HG02610 (cell line): ENCODE results near the gene TRIM42.

Experiments used
- ATAC-seq: cut with Tn5 transposase; IDR thresholded peaks from one replicate; pipeline ENCODE4 v1.9.1; 2021; ENCODE audit warnings: mild to moderate bottlenecking, moderate library complexity; ENCODE audit not compliant: unreplicated experiment

The TRIM42 gene

DNA sequence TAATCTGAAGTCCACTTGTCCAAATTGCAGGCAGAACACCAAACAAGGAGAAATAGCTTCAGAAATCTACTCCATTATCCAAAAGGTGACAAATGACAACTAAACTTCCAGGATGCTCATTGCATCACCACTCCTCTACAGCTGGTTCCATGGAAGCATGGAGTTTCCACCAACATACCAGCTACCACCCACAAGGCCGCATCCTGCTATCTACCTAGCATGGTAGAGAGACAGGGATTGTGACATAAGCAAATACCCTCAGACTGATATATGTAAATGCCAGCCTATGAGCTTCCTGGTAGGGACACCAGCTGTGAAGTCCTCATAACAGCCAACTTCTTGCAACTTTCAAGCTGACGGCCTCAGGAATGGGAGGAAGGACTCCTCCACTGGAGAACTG, at the start of gene TRIM42:
TSS of gene TRIM42 (plus strand) at position 301 of the 400 bp plus-strand sequence. CDS start 166 bp downstream, outside the sequence.
- no peak for ATAC-seq

DNA sequence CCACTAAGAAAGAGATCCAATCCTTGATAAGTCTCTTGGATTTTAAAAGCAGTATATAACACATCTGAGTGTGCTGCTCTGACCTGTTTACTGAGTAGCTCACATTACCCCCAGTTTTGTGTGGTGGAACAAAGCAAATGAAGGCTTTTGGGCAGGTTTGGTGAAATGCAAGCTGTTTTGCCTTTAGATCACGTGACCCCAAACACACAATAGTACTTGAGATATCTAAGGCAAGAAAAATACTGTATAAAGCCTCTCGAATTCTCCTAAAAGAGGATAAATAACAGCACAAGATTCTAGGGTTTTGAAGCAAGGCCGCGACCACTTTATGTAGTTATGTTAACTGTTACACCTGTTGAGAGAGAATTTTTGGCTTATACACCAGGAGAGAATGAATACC, 49.3 kb upstream of the TRIM42 start:
- ATAC-seq: no peak

DNA sequence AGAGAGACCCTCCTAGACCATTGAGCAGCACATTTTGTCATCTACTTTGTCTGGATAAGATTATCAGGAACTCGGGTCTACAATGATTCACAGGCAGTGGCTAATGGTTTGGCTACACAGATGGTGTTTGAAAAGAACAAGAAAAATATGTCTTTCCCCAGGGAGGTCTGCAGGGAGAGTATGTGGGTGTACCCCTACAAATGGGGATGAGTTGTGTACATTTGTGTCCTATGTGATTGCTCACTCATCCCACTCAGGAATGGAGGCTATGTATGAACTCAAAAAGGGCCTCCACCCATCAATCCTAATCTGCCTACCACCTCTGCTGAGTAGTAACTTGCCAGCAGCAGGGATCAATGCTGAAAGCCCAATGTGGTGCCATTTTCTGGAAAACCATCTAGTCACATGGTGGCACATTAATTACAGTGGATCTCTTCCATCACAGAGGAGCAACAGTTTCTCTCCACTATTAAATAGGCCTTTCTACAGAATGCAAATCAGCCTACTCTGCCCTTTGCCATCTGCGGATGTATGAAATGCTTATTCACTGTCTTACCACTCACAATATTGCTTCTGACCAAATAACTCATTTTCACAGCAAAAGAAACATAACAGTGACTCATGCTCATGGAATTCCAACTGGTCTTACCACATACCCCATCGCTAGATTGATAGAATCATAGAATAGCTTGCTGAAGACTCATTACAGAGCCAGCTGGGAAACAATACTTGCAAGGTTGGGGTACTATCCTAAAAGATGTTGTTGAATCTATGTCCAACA, 48.3 kb upstream of the TRIM42 start:
- no peak for ATAC-seq

DNA sequence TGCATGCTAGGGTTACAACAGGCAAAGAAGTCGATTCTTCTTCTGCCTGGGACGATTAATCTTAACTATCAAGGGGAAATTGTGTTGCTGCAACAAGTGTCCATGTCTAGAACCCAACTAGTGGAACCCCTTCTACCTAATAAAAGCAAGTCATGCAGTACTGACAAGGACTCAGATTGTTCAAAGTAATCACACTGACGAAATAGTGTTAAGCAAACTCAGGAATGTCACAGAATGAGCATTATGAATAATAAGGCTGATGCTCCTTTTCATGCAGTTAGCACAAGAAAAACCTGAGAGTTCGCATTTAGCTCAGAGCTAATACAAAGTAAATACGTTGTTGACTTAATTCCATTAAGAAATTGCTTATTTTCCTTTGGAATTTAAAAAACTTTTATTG, 47.5 kb upstream of the TRIM42 start:
- ATAC-seq: no peak

DNA sequence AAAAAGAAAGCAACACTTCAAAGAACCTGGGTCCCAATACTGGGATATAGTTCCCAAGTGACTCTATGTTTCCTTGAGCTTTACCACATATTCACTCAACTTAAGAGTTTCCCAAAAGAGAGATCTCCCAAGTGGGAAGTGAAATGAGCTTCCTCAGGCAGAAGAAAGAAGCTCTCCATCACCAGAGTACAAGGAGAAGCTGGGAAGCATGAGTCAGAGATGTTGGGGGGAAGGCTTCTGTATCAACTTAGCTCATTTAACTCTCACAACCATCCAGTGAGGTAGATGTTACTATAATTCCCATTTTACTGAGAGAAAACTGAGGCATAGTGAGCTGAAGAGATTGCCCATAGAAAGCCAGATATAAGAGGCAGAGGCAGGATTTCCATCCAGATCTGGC, 47.0 kb upstream of the TRIM42 start:
- ATAC-seq: no peak

DNA sequence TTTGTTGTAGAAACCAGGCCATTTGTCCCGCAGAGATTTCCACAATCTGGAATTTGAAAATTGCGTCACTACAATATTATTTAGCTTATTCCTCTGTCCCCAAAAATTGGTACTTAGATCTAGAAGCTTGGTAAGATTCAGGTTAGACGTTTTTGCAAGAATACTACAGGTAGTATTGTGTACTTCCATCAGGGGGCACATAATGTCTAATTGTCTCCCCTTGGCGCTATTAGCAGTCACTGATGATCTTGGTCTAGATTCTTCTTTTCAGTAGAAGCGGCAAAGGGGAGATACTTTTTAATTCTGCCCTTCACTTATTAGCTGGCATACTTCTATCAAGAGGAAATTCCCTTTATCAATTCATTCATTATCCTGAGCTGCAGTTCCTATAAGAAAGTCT, 42.6 kb upstream of the TRIM42 start:
- no peak for ATAC-seq

DNA sequence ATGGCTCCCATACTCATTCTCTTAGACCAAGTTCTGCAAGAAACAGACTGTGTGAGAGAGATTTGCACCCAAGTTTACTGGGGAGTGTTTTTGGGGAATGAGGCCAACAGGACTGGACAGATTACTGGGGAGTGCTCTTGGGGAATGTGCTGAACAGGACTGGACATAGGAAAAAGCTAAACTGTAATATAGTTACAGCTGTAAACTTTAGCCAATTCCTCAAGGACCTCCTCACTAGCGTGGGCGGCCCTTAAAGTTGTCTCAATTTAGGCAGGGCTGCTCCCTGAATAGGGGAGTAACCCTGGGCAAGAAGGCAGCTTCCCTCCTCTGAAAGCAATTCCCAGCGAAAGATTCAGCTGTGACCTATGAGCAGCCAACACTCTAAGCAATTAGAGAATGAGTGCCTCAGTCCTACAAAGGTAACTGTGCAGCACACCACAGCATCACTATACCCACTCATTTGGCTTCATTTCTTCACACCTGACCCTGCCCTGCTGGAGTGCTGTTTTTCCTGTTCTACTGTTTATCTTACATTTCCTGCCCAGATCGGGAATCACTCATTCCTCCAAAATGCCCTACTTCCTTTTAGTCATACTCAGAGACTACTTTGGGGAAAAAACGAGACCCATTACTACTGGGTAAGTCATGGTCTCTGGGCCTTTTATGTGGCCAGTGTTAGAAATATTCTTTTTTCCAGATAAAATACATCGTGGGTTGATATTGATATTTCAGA, 41.3 kb upstream of the TRIM42 start:
- ATAC-seq: no peak

DNA sequence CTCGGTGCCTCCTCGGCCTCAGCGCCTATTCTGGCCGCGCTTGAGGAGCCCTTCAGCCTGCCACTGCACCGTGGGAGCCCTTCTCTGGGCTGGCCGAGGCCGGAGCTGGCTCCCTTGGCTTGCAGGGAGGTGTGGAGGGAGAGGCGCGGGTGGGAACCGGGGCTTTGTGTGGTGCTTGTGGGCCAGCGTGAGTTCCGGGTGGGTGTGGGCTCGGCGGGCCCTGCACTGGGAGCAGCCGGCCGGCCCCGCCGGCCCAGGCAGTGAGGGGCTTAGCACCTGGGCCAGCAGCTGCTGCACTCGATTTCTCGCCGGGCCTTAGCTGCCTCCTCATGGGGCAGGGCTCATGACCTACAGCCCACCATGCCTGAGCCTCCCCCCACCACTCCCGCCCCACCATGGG, 26.6 kb upstream of the TRIM42 start:
- no peak for ATAC-seq

DNA sequence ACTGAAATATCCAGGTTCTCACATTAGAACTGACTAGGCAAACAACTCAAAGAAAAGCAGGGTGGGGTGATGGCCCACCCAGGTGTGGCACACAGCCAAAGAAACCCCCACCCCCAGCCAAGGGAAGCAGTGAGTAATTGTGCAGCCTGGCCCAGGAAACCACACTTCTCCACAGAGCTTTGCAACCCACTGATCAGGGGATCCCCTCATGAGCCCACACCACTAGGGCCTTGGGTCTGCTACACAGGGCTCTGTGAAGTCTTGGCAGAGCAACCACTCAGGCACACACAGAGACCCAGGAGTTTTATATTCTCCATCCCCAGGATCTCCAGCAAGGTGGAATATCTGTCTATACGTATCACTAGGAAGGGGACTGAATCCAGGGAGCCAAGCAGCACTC, 22.2 kb upstream of the TRIM42 start:
- ATAC-seq: peak; percentile 87

DNA sequence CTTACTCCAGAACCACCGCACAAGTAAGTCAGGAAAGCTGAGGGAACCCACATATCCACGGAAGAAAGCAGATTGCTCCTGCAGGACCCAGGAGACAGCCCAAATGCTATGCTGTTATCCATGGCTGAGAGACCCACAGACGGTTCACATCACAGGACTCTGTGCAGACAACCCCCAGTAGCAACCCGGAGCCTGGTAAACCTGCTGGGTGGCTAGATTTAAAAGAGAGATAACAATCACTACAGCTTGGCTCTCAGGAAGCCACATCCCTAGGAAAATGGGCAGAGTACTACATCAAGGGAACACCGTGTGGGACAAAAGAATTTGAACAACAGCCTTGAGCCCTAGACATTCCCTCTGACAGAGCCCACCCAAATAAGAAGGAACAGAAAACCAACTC, 13.8 kb upstream of the TRIM42 start:
- no peak for ATAC-seq

DNA sequence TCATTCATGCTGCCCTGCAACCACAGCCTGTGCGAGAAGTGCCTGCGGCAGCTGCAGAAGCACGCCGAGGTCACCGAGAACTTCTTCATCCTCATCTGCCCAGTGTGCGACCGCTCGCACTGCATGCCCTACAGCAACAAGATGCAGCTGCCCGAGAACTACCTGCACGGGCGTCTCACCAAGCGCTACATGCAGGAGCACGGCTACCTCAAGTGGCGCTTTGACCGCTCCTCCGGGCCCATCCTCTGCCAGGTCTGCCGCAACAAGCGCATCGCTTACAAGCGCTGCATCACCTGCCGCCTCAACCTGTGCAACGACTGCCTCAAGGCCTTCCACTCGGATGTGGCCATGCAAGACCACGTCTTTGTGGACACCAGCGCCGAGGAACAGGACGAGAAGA, 4.7 kb downstream of the TRIM42 start:
- no peak for ATAC-seq

DNA sequence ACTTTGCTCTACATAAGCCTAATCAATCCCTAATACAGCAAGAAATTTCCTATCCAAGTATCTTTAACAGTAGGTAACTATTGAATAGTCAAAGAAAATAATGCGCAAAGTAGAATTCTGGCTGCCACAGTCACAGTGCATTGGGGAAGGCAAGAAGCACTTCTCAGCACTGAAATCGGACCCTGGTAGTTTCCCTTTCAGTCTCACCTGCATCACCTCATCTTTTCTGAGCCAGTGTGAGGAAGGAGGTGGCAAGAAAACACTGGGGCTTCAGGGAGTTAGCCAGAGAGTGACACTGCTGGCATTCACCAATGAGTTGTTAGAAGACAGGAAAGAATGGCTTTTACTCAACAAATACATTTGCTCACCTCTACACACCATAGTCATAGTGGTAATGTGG, 8.3 kb downstream of the TRIM42 start:
- no peak for ATAC-seq

DNA sequence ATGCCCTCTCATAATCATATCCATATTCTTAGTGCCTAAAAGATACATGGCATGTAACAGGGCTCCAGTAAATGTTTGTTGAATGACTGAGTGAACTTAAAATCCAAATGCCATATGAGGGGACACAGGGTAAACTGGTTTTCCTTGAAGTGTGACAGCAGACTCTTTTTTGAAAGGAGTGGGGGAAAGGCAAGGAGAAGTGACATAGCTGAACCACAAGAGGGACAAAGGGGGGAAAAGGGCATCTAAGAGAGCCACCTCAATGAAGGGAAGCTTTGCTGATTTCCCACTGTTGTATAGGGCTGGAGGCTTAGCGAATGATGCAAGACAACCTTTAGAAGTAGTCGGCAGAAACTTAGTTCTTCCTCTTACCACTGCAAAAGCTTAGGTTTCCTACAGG, 9.1 kb downstream of the TRIM42 start:
- ATAC-seq: no peak

DNA sequence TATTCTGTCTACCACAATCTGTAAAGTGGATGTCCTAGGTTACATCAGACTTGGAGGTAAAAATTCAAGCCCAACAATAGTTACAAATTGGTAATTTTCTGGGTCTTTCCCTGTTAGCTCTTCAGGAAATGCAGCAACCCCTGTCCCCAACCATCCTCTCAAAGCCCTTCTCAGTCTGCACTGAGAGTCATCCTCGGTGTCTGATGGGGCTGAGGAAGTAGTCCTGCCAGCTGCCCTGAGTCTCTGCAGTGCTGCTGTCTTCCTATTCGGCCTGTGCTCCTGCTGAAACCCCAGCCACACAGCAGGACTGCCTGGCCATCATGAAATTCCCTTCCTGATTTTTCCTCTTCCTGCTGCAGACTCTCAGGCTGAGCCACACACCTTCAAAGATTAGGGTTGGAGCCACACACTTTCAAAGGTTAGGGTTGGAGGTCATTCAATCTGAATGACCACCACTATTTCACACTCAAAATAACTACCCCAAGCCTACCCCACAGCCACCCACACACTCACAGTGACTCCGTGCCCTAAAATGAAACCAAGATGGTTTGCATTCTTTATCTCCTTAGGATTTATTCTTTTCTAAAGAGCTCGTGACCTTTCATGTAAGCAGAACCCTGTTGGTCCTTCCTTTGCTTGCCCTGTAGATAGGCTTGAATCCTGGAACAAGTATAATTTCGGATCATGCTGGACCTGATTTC, 17.6 kb downstream of the TRIM42 start:
- ATAC-seq: peak; percentile 49

DNA sequence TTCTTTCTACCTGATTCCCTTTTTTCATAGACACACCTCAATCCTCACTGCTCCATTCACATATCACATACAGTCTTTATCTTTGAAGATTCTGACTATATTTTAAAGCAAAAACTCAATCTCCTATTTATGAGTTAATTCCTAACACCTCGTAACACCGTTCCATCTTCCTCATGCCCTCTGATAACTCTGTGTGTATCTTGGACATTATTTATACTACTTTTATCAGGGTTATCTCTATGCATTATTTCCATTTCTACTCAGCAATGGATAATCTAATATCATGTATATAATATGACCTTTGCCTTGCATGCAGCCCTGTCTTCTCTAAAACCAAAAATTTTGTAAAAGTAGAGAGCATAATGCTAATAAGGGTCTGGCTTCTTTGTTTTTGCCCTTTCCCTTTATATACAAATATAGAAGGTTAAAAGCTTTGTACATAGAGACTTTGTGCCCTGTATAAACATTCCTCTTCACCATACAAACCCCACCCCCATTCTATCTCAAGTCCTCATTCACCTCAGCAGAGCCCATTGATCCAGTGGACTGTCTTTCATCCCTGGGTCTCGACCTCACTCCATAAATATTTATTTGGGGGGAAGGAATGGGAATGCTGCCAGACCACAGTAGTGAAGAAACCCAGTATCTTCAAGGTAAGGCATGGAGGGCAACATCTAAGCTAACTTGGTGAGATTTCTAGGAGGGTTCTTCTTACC, 21.8 kb downstream of the TRIM42 start:
- ATAC-seq: no peak

DNA sequence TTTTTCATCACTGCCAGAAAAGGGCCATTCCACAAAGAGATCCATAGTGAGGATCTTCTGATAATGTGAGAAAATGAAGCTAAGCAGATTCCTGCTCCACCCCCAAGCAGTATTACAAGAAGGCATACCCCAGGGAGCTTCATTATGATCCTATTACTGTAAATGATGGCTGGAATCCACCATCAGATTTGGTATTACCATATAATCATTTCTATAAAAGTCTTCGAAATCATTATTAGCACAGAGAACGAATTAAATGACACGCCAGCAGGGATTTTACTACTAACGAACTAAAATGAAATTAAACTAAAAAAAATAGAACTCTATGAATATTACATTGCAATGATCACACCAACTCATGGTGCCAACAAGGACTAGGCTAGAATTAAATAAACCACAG, 24.4 kb downstream of the TRIM42 start:
- ATAC-seq: no peak

DNA sequence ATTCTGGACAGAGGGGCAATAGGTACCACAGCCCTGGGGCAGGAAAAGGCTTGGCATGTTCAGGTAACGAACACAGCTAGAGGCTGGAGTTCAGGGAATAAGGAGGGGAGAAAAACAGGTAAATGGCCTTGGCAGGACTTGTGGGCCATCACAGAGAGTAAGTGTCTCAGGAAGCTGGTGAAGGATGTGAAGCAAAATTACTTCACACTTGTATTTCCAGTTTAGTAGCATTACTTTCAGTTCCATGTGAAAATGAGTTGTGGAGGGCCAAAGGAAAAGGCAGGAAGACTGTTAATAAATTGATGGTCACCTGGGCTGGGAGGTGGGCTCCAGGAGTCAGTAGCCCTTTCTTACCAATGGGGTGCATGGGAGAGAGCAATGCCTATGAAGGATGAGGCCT, 25.6 kb downstream of the TRIM42 start:
- ATAC-seq: no peak

DNA sequence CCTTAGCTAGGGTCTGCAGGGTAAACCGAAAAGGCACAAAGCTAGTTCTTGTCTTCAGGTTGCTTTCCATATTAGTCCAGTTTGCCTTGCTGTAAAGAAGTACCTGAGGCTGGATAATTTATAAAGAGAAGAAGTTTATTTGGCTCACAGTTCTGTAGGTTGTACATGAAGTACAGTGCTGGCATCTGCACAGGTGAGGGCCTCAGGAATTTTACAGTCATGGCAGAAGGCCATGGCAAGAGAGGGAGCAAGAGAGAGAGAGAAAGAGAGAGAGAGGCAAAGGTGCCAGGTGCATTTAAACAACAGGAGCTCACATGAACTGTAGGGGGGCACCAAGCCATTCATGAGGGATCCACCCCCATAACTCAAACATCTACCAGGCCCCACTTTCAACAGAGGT, 26.9 kb downstream of the TRIM42 start:
- ATAC-seq: no peak

DNA sequence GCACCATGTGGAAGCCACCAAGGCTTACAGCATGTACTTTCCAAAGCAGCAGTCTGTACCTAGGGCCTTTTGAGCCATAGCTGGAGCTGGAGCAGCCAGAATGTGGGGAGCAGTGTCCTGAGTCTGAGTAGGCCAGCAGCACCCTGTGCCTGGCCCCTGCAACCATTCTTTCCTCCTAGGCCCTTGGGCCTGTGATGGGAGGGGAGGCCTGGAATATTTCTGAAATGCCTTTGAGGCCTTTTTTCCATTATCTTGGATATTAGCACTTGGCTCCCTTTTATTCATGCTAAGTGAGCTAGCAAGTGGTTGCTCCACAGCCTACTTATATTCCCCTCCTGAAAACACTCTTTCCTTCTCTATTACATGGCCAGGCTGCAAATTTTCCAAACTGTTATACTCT, 28.1 kb downstream of the TRIM42 start:
- no peak for ATAC-seq

DNA sequence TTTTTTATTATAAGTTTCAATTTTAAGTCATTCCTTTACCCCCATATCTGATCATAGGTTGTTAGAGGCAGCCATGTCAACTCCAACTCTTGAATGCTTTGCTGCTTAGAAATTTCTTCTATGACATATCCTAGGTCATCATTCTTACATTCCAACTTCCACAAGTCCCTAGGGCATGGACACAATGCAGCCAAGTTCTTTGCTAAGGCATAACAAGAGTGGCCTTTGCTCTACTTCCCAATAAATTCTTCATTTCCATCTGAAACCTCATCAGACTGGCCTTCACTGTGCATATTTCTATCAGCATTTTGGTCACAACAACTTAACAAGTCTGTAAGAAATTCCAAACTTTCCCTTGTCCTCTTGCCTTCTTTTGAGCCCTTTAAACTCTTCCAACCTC, 28.5 kb downstream of the TRIM42 start:
- no peak for ATAC-seq

DNA sequence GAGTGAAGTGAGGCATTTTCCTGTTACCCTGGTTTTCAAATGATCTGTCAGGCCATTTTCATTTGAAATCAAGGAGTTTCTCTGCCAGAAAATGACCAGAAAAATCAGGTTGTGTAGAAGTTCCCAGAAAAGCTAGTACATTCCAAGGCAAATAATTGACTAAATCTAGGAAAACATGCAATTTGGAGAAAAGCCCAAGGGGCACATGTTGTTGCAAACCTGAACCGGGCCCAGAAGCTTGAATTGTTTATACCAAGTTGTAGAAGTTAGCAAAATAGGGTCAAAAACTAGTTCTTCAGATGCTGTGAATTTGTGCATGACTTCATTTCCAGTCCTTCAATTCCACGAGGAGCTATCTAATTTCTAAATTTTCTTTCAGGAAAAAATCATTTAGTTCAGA, 31.0 kb downstream of the TRIM42 start:
- ATAC-seq: no peak
